ENCODE measurements around the gene ACSF3.
"Not testable (repeated sequence)": the region's sequence is repeated elsewhere in the genome, so short reads cannot be mapped to it uniquely, and the experiment has no call there.

Gene ACSF3

DNA sequence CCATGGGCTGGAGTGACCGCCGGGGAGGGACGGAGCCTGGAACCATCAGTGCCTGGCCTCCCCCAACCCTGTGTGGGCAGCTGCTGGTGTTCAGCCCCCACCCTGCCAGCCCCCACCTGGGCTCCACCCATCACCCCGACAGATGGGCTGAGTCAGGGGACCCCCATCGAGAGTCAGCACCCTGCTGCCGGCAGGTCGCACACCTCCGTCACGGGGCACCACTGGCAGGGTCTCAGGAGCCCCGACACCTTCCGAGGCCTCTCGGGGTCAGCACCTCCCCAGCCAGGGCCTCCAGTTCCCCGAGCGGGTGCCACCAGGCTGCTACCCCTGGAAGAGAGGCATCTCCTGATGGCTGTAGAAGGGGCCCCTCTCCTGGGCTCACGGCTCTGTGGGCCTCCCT is 38.3 kb upstream of the ACSF3 start:
- no peak for DNase-seq (ENCODE audit: extremely low read depth in 1 of 2, low read depth in 1 of 2)

DNA sequence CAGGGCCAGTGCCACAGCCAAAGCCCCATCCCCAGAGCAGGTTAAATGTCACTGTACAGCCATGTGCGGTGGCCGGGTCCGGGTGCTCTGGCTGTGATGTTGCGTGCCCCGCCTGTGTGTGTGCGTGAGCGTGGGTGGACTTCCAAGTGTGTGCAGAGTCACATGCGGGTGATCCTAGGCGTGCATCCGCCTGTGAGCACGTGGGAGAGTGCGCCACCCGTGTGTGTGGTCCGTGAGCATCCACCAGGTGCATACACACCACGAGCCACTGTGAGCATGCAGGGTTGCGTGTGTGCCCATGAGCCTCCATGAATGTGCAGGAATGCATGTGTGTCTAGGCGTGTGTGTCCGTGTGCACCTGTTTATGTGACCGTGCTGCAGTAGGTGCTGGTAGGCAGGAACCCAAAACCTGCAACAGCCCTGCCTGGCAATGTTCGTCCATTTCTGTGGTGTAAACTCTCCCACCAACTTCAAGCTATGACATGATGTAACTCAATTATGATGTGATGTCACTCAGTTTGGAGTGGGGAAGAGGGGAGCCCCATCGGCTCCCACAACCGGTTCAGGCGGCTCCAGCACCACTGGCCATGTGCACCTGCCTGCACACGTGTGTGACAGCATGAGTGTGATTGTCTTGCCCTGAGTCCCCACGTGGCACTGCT is 37.6 kb upstream of the ACSF3 start:
- DNase-seq (ENCODE audit: extremely low read depth in 1 of 2, low read depth in 1 of 2) = no peak

DNA sequence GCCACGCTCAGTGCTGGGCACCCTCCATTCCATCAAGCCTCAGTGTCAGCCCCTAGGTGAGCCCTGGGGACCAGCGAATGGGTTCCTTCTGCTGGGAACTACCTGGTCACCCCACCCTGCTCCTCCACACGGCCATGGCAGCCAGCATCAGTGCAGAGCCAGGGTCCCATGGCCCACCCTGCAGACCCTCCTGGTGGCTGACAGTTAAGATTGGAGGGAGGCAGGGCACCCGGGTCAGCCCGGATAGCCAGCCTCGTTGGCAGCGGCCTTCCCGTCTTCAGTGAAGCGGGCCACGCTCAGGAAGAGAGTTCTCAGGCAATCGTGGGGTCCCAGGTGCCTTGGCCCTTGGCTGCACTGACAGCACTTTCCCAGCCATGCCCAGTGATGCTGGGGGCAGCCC is 37.1 kb upstream of the ACSF3 start:
- no peak for DNase-seq (ENCODE audit: extremely low read depth in 1 of 2, low read depth in 1 of 2)

DNA sequence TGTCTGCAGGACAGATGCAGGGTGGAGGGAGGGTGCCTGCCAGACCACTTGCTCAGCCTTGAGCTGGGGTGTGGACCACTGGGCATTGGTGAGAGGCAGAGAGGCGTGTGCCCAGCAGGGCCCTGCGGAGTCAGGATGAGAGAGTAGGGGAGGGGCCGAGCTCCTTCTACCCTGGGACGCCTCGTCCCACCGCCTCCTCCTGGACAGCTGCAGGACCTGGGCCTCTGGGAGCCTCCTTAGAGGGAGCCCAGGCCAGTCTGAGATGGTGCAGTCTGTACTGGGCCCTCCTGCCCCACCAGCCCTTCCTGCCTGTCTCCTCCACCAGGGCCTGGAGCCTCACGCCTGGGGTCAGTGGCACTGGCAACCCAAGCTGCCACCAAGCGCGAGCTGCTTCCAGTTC is 35.9 kb upstream of the ACSF3 start:
- DNase-seq (ENCODE audit: extremely low read depth in 1 of 2, low read depth in 1 of 2) = no peak

DNA sequence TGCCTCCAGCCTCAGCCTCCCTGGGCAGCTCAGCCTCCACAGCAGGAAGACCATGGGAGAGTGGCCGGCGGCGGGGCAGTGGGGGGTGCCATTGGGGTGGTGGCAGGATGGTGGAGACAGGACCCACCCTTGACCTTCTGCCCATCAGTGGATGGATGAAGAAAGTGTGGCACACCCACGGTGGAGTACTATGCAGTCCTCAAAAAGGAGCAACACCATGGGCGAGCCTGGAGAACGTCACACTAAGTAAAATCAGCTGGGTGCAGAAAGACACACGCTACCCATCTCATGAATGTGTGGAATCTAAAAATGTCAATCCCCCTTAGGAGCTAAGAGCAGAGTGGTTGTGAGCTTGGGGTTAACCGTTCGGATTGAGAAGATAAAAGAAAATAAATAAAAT is 34.8 kb upstream of the ACSF3 start:
- no peak for DNase-seq (ENCODE audit: extremely low read depth in 1 of 2, low read depth in 1 of 2)

DNA sequence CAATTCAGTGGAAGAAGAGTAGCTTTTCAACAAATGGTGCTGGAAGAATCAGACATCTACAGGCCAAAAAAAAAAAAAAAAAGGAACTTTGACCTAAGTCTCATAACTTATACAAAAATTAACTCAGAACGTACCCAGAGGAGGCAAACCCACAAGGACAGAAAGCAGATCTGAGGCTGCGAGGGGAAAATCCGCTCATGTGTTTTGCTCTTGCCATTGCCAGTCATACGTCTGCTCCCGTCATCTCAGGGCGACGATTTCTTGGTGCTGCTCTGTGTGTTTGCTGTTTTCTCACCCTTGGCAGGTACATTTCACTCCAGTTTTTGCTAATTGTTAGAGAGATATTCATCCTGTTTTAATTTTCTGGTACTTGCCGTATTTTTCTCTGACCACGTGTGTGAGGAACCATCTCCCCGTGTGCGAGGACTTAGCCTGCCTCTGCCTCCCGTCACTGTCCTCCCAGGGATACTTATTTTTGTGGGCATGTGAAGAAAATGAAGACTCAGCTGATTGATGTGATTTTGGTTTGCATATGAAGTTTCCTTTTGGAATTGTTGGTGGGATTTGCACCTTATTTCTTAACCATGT is 33.4 kb upstream of the ACSF3 start:
- no peak for DNase-seq (ENCODE audit: extremely low read depth in 1 of 2, low read depth in 1 of 2)

DNA sequence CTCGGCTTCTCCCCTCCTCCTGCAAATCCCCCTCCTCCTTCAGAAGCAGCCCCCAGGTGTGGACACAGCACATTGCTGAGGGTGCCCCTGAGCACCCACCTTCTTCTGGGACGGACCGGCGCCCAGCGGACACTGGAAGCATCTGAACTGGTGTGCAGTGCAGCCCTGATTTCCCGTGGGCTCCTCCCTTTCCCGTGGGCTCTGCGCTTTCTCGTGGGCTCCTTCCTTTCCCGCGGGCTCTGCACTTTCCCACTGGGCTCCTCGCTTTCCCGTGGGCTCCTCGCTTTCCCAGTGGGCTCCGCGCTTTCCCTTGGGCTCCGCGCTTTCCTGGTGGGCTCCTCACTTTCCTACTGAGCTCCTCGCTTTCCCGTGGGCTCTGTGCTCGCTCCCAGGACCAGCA is 32.6 kb upstream of the ACSF3 start:
- DNase-seq (ENCODE audit: extremely low read depth in 1 of 2, low read depth in 1 of 2) = no peak

DNA sequence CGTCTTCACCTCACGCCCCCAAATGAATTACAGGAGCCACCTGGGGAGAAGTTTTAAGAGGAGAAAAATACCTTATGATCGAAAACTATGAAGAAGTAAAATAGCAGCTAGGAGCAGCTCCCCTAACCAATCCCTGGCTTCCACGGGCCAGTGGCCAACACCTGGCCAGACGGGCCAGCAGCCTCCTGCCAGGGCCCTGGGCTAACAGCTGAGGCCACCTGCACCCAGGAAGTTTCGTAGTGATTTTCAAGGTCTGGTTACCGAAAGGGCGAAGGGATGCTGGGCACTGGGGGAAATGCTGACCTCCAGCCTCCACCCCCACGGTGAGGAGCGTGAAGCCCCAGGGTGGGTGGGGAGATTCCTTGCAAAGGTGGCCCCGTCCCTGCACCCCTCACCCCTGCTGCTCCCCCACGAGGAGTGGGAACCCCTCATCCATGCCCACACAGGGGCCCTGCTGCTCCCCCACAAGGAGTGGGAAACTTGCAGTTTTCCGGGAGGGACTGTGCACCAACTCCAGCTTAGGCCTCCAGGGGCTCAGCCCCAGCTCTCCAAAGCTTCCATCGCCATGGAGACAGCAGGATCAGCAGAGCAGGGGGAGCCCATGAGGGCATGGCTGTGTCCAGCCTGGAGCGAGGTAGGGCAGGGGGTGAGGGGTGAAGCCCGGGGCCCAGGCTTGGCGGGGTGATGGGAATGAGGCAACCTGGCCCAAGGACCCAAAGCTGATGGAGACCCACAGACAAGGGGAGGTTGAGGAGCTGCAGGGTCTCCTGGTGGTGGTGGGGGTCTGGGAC is 31.9 kb upstream of the ACSF3 start:
- DNase-seq (ENCODE audit: extremely low read depth in 1 of 2, low read depth in 1 of 2) = no peak

DNA sequence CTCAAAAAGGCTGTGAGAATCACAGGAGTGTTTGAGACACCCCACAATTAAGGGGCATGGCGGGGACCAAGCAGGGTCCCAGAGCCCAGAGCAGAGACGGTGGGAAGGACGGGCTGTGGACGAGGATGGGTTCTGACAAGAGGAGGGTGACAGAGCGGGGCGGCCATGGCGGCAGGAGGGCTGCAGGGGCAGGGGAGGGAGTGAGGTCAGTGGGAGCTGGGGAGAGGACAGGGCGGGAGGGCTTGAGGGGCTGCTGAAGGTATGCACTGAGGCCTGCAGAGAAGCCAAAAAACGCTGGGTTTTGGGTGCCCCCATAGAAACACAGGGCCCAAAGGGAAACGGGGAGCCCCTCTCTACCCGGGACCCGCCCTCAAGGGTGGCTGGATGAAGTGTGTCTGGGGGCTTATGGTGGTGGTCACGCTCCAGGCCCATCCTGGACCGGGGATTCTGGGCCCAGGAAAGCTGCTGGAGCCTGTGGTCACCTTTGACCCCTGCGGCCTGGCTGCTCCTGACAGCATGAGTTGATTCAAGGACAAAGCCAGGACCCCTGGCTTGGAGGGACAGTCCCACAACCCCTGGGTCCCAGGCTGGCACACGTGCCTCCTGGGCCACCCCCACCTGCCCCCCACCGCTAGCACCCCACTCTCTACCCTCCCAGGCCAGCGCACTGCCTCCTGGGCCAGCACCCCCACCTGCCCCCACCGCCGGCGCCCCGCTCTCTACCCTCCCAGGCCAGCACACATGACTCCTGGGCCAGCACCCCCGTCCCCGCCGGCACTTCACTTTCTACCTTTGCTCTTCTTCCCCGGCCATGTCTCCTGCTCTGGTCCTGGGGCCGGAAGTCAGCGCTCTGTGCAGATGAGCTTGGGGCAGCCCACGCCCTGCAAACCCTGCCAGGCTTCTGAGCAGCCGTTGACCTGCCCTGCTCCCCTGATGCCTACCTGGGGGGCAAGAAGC is 31.0 kb upstream of the ACSF3 start:
- no peak for DNase-seq (ENCODE audit: extremely low read depth in 1 of 2, low read depth in 1 of 2)

DNA sequence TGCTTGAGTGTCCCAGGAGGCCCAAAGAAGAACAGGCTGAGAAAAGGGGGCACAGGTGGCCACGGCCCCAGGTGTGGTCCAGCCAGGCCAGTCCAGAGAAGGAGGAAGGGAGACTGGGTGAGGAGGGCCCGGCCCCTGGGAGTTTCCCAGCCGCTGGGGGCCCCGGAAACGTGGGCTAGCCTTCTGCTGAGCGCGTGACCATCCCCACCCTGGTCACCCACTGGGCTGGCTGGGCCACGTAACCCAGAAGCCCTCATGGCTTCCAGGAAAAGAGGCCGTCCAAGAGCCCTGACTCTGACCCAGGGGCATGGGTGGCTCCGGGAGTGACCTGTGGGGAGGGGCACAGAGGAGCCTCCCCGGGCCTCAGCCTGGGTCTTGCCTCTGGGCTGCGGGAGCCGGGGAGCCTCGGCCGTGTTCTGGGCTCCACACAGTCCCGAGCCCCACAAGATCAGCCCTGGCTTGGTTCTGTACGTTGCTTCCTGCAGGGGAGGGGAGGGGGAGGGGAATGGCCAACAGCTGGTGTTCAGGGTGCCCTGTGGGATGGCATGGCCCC is 29.8 kb upstream of the ACSF3 start:
- no peak for DNase-seq (ENCODE audit: extremely low read depth in 1 of 2, low read depth in 1 of 2)

DNA sequence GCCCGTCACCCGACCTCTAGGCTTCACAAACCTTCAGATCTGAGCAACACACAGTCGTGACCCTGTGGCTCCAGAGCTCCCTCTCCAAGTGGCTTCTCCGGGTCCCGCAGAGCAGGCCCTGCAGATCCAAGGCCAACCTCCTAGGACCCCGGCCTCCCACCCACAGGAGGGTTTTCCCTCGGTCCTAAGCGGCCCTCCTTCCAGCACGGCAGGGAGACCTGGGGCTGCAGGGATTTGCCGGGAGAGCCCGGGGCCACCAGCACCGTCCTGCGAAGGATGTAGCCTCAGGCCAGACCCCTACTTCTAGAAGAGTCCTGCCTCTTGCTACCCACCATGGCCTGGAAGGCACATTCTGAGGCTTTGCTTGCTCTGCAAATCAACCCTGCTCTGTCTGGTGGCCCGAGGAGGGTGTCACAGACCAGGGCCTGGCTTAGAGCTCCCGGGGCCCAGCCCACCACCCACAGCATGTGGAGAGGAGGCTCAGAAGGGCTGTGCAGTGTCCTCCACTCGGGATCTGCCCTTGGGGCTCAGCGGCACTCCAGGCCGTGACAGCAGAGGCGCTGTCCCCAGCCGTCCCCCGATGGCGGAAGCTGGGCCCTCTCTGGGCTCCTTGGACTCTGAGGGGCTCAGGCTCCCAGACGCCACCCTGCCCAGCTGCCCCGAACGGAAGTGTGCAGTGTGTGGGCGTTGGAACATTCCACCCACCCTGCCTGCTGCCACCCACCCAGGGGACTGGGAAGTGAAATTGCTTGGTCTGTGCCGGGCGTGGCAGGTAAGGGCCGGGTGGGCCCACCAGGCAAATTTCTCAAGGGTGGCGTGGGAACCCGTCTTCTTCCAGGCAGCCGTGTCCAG is 28.8 kb upstream of the ACSF3 start:
- no peak for DNase-seq (ENCODE audit: extremely low read depth in 1 of 2, low read depth in 1 of 2)

DNA sequence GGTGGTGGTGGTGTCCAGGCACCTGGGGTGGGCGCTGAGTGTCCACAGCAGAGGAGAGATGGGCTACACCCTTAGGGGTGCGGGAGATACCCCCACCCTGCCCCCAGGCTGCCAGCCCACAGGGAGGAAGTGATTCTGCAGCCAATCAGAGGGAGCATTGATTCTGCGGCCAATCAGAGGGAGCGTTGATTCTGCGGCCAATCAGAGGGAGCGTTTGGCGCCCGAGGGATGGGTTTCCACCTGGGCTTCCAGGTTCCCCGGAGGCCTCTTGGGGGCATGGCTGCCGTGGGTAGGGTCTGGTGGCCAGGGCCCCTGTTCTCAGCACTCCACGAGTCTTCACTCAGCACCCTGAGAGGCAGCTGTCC is 28.2 kb upstream of the ACSF3 start:
- no peak for DNase-seq (ENCODE audit: extremely low read depth in 1 of 2, low read depth in 1 of 2)

DNA sequence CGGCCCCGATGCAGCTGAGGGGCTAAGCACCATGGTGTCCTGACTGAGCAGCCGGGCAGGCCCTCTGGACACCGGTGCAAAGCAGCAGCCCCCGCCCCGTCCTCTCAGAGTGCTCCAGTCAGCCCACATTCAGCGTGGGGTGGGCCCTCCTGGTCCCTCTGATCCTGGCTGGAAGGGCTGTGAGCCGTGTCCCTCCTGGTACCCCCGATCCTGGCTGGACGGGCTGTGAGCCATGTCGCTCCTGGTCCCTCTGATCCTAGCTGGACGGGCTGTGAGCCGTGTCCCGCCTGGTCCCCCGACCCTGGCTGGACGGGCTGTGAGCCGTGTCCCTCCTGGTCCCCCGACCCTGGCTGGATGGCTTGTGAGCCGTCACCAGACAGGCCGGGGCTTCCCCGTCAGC is 26.9 kb upstream of the ACSF3 start:
- DNase-seq (ENCODE audit: extremely low read depth in 1 of 2, low read depth in 1 of 2) = no peak

DNA sequence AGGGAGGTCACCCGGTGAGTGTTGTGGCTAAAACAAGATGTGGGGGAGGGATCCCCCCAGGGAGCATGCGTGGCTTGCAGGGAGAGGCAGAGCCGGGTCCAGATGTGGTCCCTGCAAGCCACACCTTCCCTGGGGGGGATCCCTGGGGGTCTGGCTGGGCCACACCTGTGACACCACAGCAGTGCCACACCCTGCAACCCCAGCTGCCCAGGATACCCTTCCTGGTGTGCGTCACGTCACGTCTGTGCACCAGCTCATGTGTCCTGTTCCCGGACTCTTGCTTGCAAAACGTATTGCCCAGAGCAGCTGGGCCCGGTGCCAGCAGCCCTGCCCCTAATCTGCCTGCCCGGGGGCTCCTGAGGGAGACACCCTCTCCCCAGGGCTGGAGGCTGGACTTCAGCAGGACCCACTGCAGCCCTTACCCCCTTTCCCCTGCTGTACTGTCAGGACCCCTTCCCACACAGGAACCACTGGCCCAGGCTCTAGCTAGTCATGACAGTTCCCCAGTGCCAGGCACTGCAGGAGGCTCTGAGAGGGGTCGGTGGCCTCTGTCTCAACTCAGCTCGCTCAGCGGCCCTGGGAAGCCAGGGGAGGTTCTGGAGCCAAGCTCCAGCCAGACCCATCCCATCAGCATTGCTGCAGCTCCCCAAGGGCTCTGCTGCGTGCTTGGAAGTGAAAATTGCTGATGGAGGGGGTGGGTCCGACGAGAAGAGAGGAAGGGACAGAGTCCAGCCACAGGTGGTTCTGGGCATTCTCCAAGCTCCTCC is 25.8 kb upstream of the ACSF3 start:
- DNase-seq (ENCODE audit: extremely low read depth in 1 of 2, low read depth in 1 of 2) = no peak

DNA sequence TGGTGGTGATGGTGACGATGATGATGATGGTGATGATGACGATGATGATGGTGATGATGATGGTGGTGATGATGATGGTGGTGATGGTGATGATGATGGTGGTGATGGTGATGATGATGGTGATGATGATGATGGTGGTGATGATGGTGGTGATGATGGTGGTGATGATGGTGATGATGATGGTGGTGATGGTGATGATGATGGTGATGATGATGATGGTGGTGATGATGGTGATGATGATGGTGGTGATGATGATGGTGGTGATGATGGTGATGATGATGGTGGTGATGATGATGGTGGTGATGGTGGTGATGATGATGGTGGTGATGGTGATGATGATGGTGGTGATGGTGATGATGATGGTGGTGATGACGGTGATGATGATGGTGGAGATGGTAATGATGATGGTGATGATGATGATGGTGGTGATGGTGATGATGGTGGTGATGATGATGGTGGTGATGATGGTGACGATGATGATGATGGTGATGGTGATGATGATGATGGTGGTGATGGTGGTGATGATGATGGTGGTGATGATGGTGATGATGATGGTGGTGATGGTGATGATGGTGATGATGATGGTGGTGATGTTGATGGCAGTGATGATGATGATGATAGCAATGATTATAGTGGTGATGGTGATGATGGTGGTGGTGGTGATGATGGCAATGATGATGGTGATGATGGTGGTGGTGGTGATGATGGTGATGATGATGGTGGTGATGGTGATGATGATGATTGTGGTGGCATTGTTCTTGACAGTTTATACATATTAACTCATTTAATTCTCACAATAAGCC is 24.6 kb upstream of the ACSF3 start:
- not testable (repeated sequence) for DNase-seq (ENCODE audit: extremely low read depth in 1 of 2, low read depth in 1 of 2)

DNA sequence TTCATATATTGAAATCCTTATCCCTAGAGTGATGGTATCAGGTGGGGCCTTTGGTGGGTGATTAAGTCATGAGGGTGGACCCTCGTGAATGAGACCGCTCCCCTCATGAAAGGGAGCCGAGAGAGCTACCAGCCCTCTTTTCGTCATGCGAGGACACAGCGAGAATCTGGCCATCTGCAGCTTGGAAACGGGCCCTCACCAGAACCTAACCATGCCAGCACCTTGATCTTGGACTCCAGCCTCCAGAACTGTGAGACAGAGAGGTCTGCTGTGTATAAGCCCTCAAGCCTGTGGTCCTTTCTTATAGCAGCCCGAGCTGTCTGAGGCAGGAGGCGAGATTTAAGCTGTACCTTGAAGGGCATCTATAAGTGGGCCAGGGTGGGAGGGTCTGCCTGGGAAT is 23.7 kb upstream of the ACSF3 start:
- DNase-seq (ENCODE audit: extremely low read depth in 1 of 2, low read depth in 1 of 2) = no peak

DNA sequence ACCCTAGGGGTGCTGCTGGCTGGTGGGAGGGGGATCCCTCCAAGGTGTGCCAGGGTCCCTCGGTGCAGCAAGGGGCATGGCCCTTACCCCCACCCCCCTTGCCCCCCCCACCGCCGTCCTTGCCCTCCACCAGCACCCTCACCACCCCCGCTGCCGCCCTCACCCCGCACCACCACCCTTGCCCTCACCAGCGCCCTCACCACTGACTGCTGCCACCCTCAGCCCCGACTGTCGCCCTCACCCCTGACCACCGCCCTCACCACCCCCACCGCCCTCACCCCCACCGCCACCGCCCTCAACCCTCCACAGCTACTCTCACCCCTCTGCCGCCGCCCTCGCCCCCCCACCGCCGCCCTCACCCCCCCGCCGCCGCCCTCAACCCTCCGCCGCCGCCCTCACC is 23.1 kb upstream of the ACSF3 start:
- no peak for DNase-seq (ENCODE audit: extremely low read depth in 1 of 2, low read depth in 1 of 2)

DNA sequence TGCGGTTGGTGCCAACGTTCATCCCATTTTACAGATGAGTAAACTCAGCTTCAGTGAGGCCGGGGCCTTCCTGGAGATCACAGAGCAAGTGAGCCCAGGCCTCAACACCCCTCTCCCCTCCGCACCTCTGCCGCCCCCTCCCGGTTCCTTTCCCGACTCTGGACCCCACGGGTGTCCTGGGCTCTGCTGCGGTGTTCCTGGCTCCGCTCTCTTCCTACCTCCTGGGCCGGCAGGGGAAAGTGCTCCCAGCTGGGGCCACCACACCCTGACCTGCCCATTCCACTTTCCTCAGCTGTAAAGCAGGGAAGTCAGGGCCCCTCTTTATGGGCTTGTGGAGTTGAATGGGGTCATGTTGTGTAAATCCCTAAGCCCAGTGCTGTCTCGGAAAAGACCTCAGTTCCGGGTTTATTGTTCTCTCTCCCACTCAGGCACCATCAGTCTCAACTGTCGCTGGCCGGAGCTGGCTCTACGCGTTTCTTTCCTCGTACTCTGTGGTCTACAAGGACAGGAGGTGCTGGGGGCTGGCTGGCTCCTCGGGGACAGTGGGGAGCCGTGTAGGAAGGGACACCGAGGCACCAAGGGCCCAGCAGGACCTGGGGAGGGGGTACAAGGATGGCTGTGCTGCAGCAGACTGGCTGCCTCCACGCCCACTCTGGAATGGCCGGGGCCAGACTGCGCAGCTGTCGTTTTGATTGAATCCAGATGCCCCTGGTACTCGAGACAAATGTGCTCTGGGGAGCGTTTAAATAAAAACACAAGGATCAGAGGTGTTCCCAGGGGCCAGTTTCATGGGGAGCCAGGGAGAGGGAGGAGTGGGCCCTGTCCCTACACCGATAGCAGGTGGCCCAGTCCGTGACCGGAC is 21.7 kb upstream of the ACSF3 start:
- DNase-seq (ENCODE audit: extremely low read depth in 1 of 2, low read depth in 1 of 2) = no peak
